Mononuclear cell (primary cell): ENCODE data around the gene LGALS9B. TPM values are rescaled to one million over a fixed set of nuclear protein-coding genes. Genes with fewer than 3 reads are reported as not detected.
"Not testable (repeated sequence)": the region's sequence is repeated elsewhere in the genome, so short reads cannot be mapped to it uniquely, and the experiment has no call there.

Experiments
- H3K27me3 ChIP-seq: 2 replicates; pipeline ENCODE4 v1.6.0; 2011; ENCODE audit warnings: low read length, control low read depth; ENCODE audit not compliant: insufficient read depth
- H3K4me1 ChIP-seq: 2 replicates; pipeline ENCODE4 v1.5.1; 2011; ENCODE audit warnings: mild to moderate bottlenecking, low read length, control low read depth; ENCODE audit not compliant: insufficient read depth
- H3K4me3 ChIP-seq: 2 replicates; pipeline ENCODE4 v1.5.1; 2011; ENCODE audit warnings: mild to moderate bottlenecking, low read length, moderate library complexity
- H3K9me3 ChIP-seq: 2 replicates; pipeline ENCODE4 v1.5.1; 2011; ENCODE audit warnings: low read depth, mild to moderate bottlenecking, control low read depth, low read length
- total RNA-seq: library from RNA; depleted of rRNA; stranded (reverse); fragments of >200 nt; gene quantifications from one replicate; pipeline ENCODE4 v1.2.3, GENCODE V29; 2012

The LGALS9B gene
- total RNA-seq, 1 donor = 0.52 TPM

DNA sequence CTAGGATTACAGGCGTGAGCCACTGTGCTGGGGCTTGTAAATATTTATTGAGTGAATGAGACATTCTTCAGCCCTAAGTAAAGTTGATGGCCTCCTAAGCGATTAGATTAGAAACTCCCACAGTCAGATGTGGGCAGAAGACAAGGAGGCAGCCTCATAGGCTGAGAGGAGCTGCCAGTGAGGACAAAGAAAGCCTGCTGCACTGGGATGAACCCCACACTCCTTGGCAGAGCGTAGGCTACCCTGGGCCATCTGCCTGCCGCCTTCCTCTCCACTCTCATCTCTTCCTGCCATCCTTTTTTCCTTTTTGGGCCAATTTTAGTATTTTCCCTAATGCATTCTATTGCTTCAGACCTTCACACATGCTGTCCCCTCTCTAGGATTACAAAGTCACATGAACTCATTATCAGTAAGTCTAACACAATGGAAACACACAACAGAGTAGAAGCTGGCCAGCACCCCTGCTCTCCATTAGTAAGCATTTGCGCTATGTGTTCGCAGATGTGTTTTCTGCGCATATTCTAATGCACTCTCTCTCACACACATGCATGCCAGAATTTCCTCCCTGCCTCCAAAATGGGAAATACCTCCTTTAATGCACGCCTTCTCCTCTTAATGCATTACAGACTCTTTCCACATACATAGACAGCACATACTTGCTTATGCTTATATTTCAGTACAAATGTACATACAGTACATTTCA lies 12.7 kb upstream of the LGALS9B start:
- not testable (repeated sequence) for H3K9me3 ChIP-seq, H3K4me3 ChIP-seq, H3K27me3 ChIP-seq, H3K4me1 ChIP-seq

- not testable (repeated sequence) for H3K9me3 ChIP-seq, H3K27me3 ChIP-seq, H3K4me3 ChIP-seq, H3K4me1 ChIP-seq
Observed at GRCh38 chr17:20477398-20478071, 10.2 kb upstream of the LGALS9B start.

DNA sequence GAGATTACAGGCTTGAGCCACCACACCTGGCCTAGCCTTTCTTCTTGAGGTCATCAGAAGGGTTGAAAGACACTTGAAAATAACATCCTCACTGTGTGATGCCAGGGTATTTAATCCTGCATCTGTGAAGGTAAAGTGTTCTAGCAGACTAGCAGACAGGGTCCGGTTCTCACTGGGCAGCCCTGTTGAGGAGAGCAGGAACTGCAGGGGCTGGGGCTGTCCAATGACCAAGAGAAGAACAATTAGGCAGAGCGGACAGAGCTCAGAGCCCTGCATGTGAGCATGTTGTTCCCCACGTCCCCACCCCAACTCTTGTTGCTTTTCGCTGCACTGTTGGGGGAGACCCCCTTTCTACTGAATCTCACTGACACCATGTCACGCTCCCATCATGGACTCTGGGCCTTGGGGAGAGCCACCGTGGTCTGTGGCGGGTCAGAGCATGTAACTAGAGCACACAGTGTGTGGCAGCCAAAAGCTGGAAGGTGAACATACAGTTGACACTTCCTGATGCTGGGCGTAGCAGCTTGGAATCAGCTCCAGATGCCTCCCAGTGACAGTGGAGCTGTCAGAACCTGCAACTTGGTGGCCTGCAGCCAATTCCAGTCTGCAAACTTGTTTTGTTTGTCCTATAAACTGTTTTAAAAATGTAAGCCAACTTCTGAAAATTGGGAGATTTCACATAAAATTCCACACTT lies 7.9 kb upstream of the LGALS9B start:
- not testable (repeated sequence) for H3K27me3 ChIP-seq, H3K4me3 ChIP-seq, H3K4me1 ChIP-seq, H3K9me3 ChIP-seq

DNA sequence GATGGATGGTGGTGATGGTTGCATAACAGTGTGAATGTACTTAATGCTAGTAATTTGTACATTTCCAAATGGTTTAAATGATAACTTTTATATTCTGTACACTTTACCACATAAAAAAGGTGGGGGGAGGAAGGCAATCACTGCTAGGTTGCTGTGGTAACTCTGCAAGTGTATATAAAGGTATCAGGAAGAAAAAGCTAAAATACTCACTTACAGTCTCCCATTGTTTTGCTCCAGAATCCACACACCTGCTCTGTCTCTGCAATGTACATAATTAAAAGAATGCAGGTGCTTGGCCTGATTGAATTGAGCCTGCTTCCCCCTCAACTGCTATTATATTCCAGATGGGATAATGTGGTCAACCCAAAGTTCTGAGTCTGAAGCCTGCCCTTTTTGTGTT lies 6.7 kb upstream of the LGALS9B start:
- H3K4me1 ChIP-seq, H3K27me3 ChIP-seq: not testable (repeated sequence)

GRCh38 chr17:20469946-20470345 lies 2.6 kb upstream of the LGALS9B start:
- not testable (repeated sequence) for H3K9me3 ChIP-seq, H3K4me1 ChIP-seq, H3K27me3 ChIP-seq, H3K4me3 ChIP-seq

More for the DNA sequence above, 6.7 kb upstream of the LGALS9B start:
- not testable (repeated sequence) for H3K4me3 ChIP-seq, H3K9me3 ChIP-seq

GRCh38 chr17:20469107-20469506 lies 1.8 kb upstream of the LGALS9B start:
- H3K27me3 ChIP-seq, H3K4me3 ChIP-seq: not testable (repeated sequence)

GRCh38 chr17:20466999-20467398 lies 340 bp downstream of the LGALS9B start:
- H3K4me1 ChIP-seq, H3K4me3 ChIP-seq, H3K27me3 ChIP-seq, H3K9me3 ChIP-seq: not testable (repeated sequence)

More at GRCh38 chr17:20469107-20469506, 1.8 kb upstream of the LGALS9B start:
- H3K4me1 ChIP-seq, H3K9me3 ChIP-seq: not testable (repeated sequence)

DNA sequence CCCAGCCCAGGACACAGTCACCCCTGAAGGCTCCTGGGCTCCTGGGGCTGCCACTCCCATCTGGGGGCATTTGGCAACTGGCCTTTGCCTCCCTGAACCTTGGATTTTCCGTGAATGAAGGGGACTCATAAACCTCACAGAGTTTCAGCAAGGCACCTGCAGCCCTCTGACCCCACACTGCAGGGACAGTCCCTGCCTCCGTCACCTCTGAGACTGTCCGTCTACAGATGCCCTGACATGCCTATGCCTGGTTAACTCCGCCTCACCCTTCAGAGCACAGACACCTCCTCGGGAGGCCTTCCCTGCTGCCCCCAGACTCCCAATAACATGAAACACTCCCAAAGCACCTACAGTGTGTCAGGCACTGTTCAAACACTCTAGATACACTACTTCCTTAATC lies 786 bp downstream of the LGALS9B start:
- H3K4me1 ChIP-seq, H3K27me3 ChIP-seq, H3K4me3 ChIP-seq, H3K9me3 ChIP-seq: not testable (repeated sequence)

DNA sequence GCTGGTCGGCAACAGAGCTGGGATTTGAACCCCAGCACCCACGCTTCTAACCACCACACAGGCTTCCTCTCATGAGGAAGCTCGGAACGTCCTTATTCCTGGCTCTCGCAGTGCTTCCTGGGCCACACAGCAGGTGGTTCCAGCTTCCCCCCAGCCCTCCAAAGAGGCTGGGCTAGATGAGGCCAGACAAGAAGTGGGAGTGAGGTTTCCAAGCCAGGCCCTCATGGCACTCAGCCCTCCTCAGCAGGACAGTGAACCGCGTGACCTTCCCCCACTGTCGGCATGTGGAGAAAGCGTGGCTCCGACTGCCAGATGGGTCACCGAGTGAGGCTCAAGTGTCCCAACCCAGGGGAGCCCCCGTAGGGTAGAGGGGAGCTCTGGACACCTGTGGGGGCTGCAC lies 1.8 kb downstream of the LGALS9B start:
- H3K9me3 ChIP-seq, H3K27me3 ChIP-seq, H3K4me1 ChIP-seq, H3K4me3 ChIP-seq: not testable (repeated sequence)

DNA sequence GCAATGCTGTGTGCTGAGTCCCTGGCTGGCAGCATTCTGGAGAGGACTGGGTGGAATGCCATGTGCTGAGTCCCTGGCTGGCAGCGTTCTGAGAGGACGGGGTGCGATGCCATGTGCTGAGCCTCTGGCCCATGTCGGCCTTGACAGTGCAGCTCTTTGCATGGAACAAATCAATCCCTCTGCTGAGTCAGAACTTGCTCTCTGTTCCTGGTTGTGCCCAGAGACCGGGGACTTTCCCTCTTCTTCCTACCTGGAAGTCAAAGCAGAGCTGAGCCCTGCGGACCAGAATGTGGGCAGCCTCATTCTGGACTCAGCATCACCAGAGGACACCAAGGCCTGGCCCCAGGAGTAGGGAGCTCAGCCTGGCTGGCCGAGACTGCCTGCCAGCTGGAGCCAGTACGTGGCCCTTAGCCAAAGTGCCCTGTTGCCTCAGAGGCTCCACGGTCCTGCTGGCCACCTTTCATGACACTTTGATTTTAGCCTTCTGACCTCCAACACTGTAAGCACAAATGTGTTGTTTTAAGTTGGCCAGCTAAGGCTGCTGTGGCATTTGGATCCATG lies 2.4 kb downstream of the LGALS9B start:
- H3K27me3 ChIP-seq, H3K9me3 ChIP-seq, H3K4me3 ChIP-seq, H3K4me1 ChIP-seq: not testable (repeated sequence)

DNA sequence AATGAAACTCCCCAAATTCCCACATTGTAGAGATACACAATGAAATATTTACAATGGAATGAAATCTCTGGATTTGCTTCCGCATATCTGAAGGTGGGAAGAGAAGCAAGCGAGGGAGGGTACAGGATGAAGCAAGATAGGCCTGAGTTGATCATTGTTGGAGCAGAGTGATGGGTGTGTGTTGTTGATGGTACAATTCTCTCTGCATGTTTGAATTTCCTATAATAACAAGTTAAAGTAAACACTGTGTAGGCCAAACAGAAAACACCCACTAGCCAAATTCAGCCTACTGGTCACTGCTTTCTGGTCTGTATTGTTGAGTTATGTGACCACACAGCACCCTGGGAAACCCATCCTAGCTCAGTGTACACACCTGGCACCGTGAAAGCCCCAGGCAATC lies 5.2 kb downstream of the LGALS9B start:
- H3K9me3 ChIP-seq, H3K4me3 ChIP-seq, H3K4me1 ChIP-seq, H3K27me3 ChIP-seq: not testable (repeated sequence)

DNA sequence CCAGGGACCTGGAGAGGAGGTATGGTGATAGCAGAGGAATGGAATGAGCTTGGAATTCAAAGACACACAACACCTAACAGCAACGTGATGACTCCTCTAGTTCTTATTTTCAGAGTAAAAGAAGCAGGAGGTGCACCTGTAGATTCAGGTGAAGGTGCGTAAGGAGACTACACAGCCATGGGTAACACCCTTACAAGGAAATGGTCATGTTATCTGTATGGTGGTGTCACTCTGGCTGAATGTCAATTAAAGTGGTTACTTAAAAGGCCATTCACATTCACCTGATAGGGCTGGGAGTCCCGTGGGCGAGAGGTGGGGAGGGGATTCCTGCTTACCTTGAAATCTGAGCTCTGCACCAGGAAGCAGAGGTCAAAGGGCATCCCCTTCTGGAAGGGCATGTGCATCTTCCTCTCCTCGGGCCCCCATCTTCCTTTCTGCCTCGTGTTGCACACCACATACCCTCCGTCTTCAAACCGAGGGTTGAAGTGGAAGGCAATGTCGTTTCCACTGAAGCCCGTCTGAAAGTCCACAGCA lies 9.4 kb downstream of the LGALS9B start:
- not testable (repeated sequence) for H3K27me3 ChIP-seq, H3K4me3 ChIP-seq, H3K9me3 ChIP-seq, H3K4me1 ChIP-seq

DNA sequence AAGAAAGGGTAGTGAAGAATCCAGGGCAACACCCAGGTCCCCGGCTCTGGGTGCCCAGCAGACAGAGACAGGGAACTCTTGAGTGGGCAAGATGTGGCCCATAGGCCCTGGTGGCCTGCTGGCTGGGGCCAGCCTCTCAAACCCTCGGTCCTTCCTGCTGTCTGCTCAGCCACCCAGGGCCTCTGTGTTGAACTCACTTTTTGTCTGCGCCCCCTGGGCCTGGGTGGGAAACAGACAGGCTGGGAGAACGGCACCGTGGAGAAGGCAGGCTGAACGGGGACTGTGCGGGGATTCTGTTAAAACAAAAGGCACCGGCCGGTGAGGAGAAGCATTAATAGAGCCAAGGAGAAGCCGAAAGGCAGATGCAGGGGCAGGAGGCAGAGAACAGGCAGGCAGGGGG lies 12.2 kb downstream of the LGALS9B start:
- H3K4me3 ChIP-seq, H3K27me3 ChIP-seq: not testable (repeated sequence)

DNA sequence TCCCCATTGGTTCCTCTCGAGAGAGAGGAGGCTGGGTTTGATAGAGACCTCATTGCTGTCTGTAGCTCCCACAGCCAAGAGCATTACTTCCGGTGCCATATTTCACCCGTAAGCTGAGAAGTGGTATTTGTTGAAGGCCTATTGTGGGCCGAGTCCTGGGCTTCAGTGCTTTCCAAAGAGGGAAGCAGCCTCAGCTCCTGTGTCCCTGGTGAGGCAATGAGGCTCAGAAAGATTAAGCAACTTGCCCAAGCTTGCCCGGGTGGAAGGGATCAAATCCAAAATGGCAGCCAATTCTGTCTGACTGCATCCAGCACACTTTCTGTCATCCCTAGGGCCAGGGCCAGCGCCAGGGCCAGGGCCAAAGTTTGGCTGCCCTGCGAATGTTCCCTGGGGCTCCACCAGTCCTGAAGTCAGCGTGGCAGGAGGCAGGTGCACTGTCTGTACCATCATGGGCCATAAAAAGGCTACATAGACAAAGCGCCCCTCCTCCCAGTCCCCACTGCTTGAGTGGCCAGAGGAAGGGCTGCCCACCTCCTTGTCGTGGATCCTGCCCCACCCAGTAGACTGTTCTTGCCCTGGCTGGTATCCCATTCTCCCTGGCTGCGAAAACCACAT lies 13.4 kb downstream of the LGALS9B start:
- H3K27me3 ChIP-seq, H3K4me3 ChIP-seq, H3K4me1 ChIP-seq, H3K9me3 ChIP-seq: not testable (repeated sequence)

More for the DNA sequence above, 12.2 kb downstream of the LGALS9B start:
- H3K9me3 ChIP-seq, H3K4me1 ChIP-seq: not testable (repeated sequence)

GRCh38 chr17:20450852-20451251 lies 16.5 kb downstream of the LGALS9B start:
- H3K4me1 ChIP-seq, H3K4me3 ChIP-seq, H3K9me3 ChIP-seq, H3K27me3 ChIP-seq: not testable (repeated sequence)
